Kidney epithelial cell (primary cell): Measurements from ENCODE around the gene CCR7. TPM values are rescaled to one million over a fixed set of nuclear protein-coding genes. Genes with fewer than 3 reads are reported as not detected.

Source experiments
- DNase-seq: peaks from one replicate; pipeline ENCODE4 v3.0.0-alpha.2; 2010; ENCODE audit warnings: low read depth
- H3K27me3 ChIP-seq: 2 replicates; pipeline ENCODE4 v1.6.0; 2011; ENCODE audit warnings: low read length; ENCODE audit not compliant: control insufficient read depth, insufficient read depth
- H3K36me3 ChIP-seq: 2 replicates; pipeline ENCODE4 v1.5.1; 2011; ENCODE audit warnings: low read length; ENCODE audit not compliant: control insufficient read depth, insufficient read depth
- H3K4me3 ChIP-seq: 2 replicates; pipeline ENCODE4 v1.5.1; 2011; ENCODE audit warnings: low read depth, mild to moderate bottlenecking, control low read depth, low read length
- CTCF ChIP-seq: IDR thresholded peaks from 2 replicates; pipeline ENCODE4 v1.5.1; 2011; ENCODE audit warnings: mild to moderate bottlenecking, moderate library complexity, low read length, control low read depth, inconsistent platforms; ENCODE audit not compliant: insufficient read depth, poor library complexity, severe bottlenecking
- total RNA-seq: library from RNA; depleted of rRNA; stranded (reverse); fragments of >200 nt; gene quantifications from 2 replicates; pipeline ENCODE4 v1.2.3, GENCODE V29; 2015

Gene CCR7
- total RNA-seq, 1 donor from 2014 or later = not detected

GRCh38 chr17:40522961-40523310 is 42.3 kb downstream of the CCR7 start:
- Histone ChIP-seq H3K36me3 (no peaks in the 10 kb centered on the region), H3K27me3 (no peaks in the 10 kb centered on the region), H3K4me3 (no peak overlapping the region)
- no peak for DNase-seq
- no peak for TF ChIP-seq CTCF

DNA sequence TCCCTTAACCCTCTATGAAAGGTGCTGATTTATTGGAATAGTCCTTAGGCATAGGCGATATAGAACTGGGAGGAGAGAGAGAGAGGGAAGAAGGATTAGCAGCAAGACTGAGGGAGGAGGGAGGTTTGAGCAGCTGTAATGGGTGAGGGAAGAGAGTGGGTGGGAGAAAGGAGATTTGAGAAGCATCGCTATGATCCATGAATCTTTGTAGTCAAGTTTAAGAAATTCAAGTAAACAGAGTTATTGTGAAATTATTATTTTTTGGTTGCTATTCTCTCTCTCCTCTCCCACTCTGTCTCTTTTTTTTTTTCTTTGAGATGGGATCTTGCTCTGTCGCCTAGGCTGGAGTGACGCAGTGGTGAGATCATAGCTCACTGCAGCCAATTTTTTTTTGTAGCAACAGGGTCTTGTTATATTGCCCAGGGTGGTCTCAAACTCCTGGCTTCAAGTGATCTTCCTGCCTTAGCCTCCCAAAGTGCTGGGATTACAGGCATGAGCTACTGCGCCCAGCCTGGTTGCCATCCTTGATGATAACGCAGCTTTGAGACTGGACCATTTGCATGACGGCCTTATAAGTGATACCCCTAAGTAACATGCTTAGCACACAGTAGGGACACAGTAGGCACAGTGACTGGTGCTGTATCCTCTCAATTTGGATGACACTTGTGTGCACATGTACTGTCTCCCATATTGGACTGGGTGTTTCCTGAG is 42.9 kb downstream of the CCR7 start:
- DNase-seq = no peak
- no peaks in the 10 kb centered on the region for H3K27me3 ChIP-seq
- no peak for TF ChIP-seq CTCF
- H3K36me3 ChIP-seq = no peaks in the 10 kb centered on the region
- H3K4me3 ChIP-seq = no peak overlapping the region

GRCh38 chr17:40520991-40521453 is 44.2 kb downstream of the CCR7 start:
- no peak for TF ChIP-seq CTCF
- Histone ChIP-seq H3K27me3 (no peaks in the 10 kb centered on the region), H3K4me3 (no peak overlapping the region), H3K36me3 (no peaks in the 10 kb centered on the region)
- DNase-seq = no peak

DNA sequence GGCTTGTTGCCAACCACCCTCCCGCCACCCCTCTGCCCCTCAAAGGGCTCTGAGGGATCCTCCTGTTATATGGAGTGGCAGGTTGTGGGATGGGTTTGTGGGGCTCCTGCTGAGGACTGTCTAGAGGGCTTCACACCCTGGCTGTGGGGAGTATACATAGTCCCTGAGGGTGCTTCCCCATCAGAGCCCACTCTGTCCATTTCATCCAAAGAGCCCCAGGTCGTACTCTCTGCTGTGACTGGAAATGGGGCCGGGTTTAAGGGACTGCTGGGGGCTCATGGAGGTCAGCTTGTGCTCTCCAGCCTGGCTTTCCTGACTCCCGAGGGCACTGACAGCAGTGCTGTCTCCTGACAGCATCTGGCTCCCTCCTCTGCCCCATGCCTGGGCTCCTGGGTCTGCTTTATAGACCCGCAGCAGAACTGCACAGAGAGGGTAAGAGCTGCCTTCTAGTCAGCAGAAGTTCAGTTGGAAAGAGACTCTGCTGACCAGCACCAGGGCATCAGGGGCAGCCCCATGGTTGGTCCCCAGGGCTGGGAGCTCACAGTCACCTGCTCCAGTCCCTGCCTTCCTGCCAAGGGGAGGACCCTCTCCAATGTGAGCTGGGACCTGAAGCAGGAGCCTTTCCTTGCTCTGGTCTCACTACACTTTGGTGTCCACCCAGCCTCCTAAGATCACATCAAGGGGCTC is 46.0 kb downstream of the CCR7 start:
- Histone ChIP-seq H3K36me3 (no peaks in the 10 kb centered on the region), H3K27me3 (no peaks in the 10 kb centered on the region), H3K4me3 (no peak overlapping the region)
- DNase-seq = no peak
- TF ChIP-seq CTCF = no peak

DNA sequence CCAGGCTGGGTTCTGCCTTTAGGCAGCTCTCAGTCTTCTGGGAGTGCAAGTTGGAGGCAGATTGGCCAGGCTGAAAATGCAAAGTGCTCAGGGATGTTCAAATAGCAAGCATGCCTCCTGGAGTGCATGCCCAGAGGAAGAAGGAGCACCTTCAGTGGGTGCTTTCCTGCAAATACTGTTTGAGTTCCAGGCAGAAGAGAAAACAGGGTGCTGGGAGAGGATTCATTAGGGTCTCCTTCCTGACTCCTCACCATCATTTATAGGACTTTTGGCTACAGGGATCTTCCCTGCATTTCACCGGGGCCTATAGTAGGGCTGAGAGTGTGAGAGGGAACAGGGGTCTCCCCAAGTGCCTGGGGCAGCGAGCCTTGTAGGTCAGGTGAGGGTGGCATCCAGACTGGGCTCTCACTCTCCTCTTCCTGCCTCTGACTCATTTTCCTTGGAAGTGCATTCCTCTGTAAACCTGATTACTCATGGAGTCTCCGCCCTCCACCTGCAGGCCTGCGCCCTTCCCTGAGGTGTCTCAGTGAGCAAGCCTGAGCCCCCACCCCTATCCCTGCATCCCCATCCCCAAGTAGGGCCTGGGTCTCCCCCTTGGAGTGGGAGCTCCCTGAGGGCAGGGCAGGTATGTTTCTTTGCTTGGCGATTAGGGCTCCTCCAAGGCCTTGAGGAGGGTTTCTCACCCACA is 46.7 kb downstream of the CCR7 start:
- Histone ChIP-seq H3K36me3 (no peaks in the 10 kb centered on the region), H3K4me3 (no peak overlapping the region), H3K27me3 (no peaks in the 10 kb centered on the region)
- peak; percentile 85 for DNase-seq
- TF ChIP-seq CTCF = no peak
